Measurements from ENCODE around the gene ZNF792. TPM values are rescaled to one million over a fixed set of nuclear protein-coding genes. Genes with fewer than 3 reads are reported as not detected.

Gene ZNF792
- total and polyA plus RNA-seq, 2 of the 4 experiments (the other 2 are of a cell fraction), result 1.5 to 4.8 TPM

DNA sequence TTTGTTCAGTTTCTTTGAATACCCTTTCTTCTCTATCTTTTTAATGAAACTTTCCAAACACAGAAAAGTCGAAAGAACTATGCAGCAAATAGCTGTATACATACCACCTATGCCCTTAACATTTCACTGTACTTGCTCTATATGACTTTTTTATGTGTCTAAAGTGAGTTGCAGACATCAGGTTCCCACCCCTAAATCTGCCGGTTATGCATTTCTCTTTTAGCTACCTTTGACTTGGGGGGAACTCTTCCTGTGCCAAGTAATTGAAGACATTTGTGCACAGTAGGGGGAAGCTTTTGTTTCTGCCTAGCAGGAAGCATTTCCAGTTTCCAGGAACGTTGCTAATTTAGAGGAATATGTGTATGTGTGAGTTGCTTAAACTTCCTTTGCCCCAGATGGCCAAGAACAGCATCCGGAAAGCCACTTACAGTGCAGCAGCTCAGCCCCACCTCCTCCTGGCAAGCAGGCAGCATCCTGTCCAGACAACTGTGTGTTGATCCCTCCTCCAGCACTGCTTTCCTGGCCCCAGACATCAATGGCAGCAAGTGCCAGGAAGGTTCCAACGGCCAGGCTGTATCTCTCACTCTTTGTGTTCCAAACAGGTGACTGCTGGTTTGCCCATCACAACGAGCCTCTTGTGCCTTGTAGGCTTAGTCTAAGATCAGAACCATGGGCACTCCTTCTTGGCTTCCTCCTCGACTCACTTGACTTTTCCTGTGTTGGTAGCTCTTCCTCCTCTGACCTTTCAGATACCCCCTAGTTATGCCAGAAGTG lies 21.4 kb upstream of the ZNF792 start:
- no peak overlapping the region for H2BK15ac ChIP-seq (ENCODE audit: low read depth, low read length)
- in situ Hi-C loops (cut with MboI; ENCODE audit: low sequenced_read_pairs), result no loop called here
- peaks cover 6% of the 10 kb centered on the region; the same call in 1 of the 2 replicates for H3K27me3 ChIP-seq (ENCODE audit: control insufficient read depth, insufficient read depth, low read length)
- no peak overlapping the region for H2BK5ac ChIP-seq (ENCODE audit: low read depth, low read length, poor library complexity, severe bottlenecking)
- H3K4me2 ChIP-seq (ENCODE audit: low read depth, low read length), result no peak overlapping the region
- H2BK20ac ChIP-seq (ENCODE audit: low read depth, low read length), result no peak overlapping the region
- H3K14ac ChIP-seq (replicated peaks; ENCODE audit: low read depth, low read length), result no peak overlapping the region
- H2AK9ac ChIP-seq (replicated peaks; ENCODE audit: low read depth, low read length, poor library complexity), result no peak overlapping the region
- H4K8ac ChIP-seq (ENCODE audit: low read depth in 2 of 2, low read length in 2 of 2), result no peak overlapping the region
- H3K27ac ChIP-seq (ENCODE audit: insufficient read depth, low read length), result no peak overlapping the region
- H3K56ac ChIP-seq (ENCODE audit: extremely low read depth, insufficient read depth, low read length), result no peak overlapping the region
- no peak overlapping the region for H4K5ac ChIP-seq (ENCODE audit: low read depth, low read length)
- H3K9ac ChIP-seq (ENCODE audit: low read depth, low read length), result no peak overlapping the region
- ChIA-PET CTCF (interaction anchor here (1.0 kb wide), 1 partner anchor 27 kb away, joined by 4 read pairs; no protein-coding TSS in a partner anchor), POLR2A (ENCODE audit: unreplicated experiment) (no interaction called here)
- ATAC-seq (ENCODE audit: low read depth), result peak; percentile 68
- TF ChIP-seq, protein P1, sequence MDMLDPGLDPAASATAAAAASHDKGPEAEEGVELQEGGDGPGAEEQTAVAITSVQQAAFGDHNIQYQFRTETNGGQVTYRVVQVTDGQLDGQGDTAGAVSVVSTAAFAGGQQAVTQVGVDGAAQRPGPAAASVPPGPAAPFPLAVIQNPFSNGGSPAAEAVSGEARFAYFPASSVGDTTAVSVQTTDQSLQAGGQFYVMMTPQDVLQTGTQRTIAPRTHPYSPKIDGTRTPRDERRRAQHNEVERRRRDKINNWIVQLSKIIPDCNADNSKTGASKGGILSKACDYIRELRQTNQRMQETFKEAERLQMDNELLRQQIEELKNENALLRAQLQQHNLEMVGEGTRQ (IDR thresholded peaks at IDR 0.05; ENCODE audit: low read depth, low read length), result no peak
- TF ChIP-seq, protein P2, sequence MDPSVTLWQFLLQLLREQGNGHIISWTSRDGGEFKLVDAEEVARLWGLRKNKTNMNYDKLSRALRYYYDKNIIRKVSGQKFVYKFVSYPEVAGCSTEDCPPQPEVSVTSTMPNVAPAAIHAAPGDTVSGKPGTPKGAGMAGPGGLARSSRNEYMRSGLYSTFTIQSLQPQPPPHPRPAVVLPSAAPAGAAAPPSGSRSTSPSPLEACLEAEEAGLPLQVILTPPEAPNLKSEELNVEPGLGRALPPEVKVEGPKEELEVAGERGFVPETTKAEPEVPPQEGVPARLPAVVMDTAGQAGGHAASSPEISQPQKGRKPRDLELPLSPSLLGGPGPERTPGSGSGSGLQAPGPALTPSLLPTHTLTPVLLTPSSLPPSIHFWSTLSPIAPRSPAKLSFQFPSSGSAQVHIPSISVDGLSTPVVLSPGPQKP (IDR thresholded peaks at IDR 0.05; ENCODE audit: borderline replicate concordance, low read depth, low read length), result no peak
- TF ChIP-seq BHLHE40 (IDR thresholded peaks at IDR 0.05; ENCODE audit: low read depth, low read length) (no peak), CEBPB (IDR thresholded peaks at IDR 0.05; ENCODE audit: low read depth, low read length) (no peak), NFE2L2 (IDR thresholded peaks at IDR 0.05; ENCODE audit: low read depth, low read length) (no peak), POLR2A (IDR thresholded peaks at IDR 0.05; ENCODE audit: low read depth, low read length) (no peak)
- dilution Hi-C loops (cut with HindIII; ENCODE audit: low sequenced_read_pairs, unreplicated experiment), result no loop called here
- WGBS, 2 experiments (ENCODE audit: extremely low coverage in 2 of 2, insufficient read length in 1 of 2), result 5% methylated on average over 2 of the region's 7 CpGs; no CpG with 5 or more reads in 1 of the 2 experiments
- H4K20me1 ChIP-seq (ENCODE audit: insufficient read depth, low read length), result no peaks in the 10 kb centered on the region
- H2AK5ac ChIP-seq (ENCODE audit: low read depth, low read length), result no peak overlapping the region
- H2AFZ ChIP-seq (replicated peaks; ENCODE audit: low read length, poor library complexity), result peak overlapping the region; percentile 58
- peak; percentile 24 for DNase-seq
- BruUV-seq (replicated peaks), result no TSS peak
- H3K9me3 ChIP-seq (ENCODE audit: control insufficient read depth, insufficient read depth, low read length), result no peaks in the 10 kb centered on the region
- H4K91ac ChIP-seq (ENCODE audit: insufficient read depth, low read depth, low read length), result no peak overlapping the region
- no peak overlapping the region for H3K4me3 ChIP-seq (ENCODE audit: insufficient read depth, low read depth, low read length)
- no peak overlapping the region for H3K23ac ChIP-seq (ENCODE audit: low read depth, low read length)
- intact Hi-C loops (cut with micrococcal nuclease), result no loop called here
- H3K18ac ChIP-seq (ENCODE audit: low read depth, low read length), result no peak overlapping the region
- H3K79me1 ChIP-seq (ENCODE audit: low read depth in 1 of 2, low read length in 2 of 2), result no peaks in the 10 kb centered on the region
- H3K4ac ChIP-seq (ENCODE audit: low read depth, low read length), result no peak overlapping the region
- no peak overlapping the region for H2BK120ac ChIP-seq (ENCODE audit: low read depth, low read length)
- H3K9me1 ChIP-seq (ENCODE audit: insufficient read depth, low read length), result no peaks in the 10 kb centered on the region
- H3K4me1 ChIP-seq (ENCODE audit: control insufficient read depth, insufficient read depth, low read length), result no peaks in the 10 kb centered on the region
- no peaks in the 10 kb centered on the region for H3K36me3 ChIP-seq (ENCODE audit: control insufficient read depth, insufficient read depth, low read length)

Measured in IMR-90 (cell line).